Breast epithelium (tissue), 3 donors: ENCODE measurements around the gene MIOS.

Experiments used
- POLR2A ChIP-seq: fragments of 450-650 bp; IDR thresholded peaks from one replicate; pipeline ENCODE4 v1.6.1; 2016; ENCODE audit warnings: antibody characterized with exemption, mild to moderate bottlenecking, moderate library complexity
- TF ChIP-seq, protein P1 (sequence below), 3 donors: fragments of 450-650 bp; IDR thresholded peaks; one replicate each; pipeline ENCODE4 v1.5.1; 2016 to 2017; ENCODE audit warnings: antibody characterized with exemption in 3 of 3, mild to moderate bottlenecking in 3 of 3, moderate library complexity in 3 of 3

GRCh38 chr7:7569081-7569527, 2.4 kb downstream of the MIOS start:
- TF ChIP-seq, protein P1, sequence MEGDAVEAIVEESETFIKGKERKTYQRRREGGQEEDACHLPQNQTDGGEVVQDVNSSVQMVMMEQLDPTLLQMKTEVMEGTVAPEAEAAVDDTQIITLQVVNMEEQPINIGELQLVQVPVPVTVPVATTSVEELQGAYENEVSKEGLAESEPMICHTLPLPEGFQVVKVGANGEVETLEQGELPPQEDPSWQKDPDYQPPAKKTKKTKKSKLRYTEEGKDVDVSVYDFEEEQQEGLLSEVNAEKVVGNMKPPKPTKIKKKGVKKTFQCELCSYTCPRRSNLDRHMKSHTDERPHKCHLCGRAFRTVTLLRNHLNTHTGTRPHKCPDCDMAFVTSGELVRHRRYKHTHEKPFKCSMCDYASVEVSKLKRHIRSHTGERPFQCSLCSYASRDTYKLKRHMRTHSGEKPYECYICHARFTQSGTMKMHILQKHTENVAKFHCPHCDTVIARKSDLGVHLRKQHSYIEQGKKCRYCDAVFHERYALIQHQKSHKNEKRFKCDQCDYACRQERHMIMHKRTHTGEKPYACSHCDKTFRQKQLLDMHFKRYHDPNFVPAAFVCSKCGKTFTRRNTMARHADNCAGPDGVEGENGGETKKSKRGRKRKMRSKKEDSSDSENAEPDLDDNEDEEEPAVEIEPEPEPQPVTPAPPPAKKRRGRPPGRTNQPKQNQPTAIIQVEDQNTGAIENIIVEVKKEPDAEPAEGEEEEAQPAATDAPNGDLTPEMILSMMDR (IDR thresholded peaks at IDR 0.05), result no peak
- TF ChIP-seq POLR2A, result no peak
